ENCODE results near the gene FAXC. TPM values are rescaled to one million over a fixed set of nuclear protein-coding genes. Genes with fewer than 3 reads are reported as not detected.
"Not testable (repeated sequence)": the region's sequence is repeated elsewhere in the genome, so short reads cannot be mapped to it uniquely, and the experiment has no call there.

FAXC gene
- total and polyA plus RNA-seq, 3 experiments from 2014 or later = not detected

DNA sequence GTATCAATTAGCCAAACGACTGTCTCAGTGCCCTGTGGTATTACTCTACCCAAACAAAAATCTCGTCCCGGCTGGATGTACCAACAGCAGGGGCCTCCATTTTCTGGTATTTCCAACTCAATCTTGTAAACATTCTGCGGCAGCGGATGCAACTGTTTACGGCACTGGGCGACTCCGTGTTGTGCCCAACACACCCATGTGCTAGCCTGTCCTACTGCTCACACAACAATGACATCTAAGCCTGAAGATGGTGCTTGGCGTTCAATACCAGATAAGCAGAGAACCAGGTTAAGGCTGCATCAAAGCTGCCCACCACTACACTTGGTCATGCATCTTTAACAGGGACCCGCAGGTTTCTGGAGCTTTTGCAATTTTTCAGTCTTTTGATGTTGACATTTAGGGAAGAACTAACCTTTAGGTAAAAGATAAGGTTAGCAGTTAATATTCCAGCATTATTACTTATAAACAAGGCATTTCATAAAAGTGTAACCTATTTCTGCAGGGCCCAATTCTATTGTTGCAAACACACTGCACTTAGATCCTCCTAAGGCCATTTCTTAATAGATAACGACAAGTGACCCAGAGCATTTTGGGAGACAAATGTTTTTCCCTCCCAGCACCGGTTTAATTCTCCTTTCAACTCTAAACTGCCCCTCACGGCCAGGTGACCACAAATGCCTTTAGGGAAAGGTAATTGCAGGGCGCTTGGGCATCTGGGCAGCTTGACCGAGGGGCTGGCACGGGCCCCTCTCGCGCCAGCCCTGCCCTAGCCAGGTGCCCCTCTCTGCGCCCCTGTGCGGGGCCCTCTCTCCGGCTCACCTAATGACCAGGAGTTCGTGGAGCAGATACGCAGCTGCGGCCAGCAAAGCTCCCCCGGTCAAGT lies 945 bp downstream of the FAXC start:
- no peak overlapping the region for H3K4me3 ChIP-seq (ENCODE audit: low read length)
- no peaks in the 10 kb centered on the region for H3K9me3 ChIP-seq (ENCODE audit: low read length)
- Mint-ChIP-seq H3K4me3 (peak overlapping the region in 2 of 7 donors; percentile 23 to 29), H3K4me1 (peaks cover 0 to 7% (median 4%) of the 10 kb centered on the region in 3 donors), H3K27ac (no peak overlapping the region), H3K9me3 (no peaks in the 10 kb centered on the region), H3K27me3 (peaks cover 39 to 72% of the 10 kb centered on the region in 2 donors), H3K36me3 (peaks cover 0 to 1% (median 0%) of the 10 kb centered on the region in 3 donors)
- no peaks in the 10 kb centered on the region for H3K4me1 ChIP-seq (ENCODE audit: insufficient read depth, low read length)
- POLR2A ChIA-PET = no interaction called here
- no peak for DNase-seq
- no peak overlapping the region for H3K27ac ChIP-seq (ENCODE audit: low read depth, low read length)
- H3K36me3 ChIP-seq (ENCODE audit: insufficient read depth, low read length) = no peaks in the 10 kb centered on the region
- CTCF ChIA-PET = no interaction called here
- peaks cover 12% of the 10 kb centered on the region for H3K27me3 ChIP-seq (ENCODE audit: insufficient read depth, low read length, poor library complexity, severe bottlenecking)

DNA sequence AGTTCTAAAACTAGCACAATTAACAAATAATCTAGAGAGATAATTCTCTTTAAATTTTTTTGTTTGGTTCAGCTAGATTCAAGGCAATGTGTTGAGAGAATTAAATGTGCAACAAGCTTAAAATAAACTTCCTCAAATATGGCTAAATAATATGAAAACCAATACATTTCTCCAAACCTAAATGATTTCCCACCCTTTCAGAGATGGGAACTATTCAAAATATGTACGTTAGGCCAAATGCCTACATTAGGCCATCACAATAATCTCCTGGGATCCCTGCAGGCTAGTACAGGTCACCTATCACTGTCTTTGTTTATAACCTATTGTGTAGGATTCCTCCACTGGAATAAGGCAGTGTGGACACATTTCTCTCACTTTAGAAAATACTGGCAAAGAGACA lies 1.7 kb downstream of the FAXC start:
- DNase-seq = no peak
- no peak overlapping the region for H3K27ac ChIP-seq (ENCODE audit: low read depth, low read length)
- ChIA-PET POLR2A (no interaction called here), CTCF (interaction anchor here (1.2 kb wide), 1 partner anchor 17 kb away, joined by 5 read pairs; no protein-coding TSS in a partner anchor)
- H3K4me3 ChIP-seq (ENCODE audit: low read length) = no peak overlapping the region
- H3K4me3 Mint-ChIP-seq = no peak overlapping the region
- H3K36me3 ChIP-seq (ENCODE audit: insufficient read depth, low read length) = no peaks in the 10 kb centered on the region
- H3K4me1 Mint-ChIP-seq = peaks cover 0 to 7% (median 4%) of the 10 kb centered on the region in 3 donors
- H3K36me3 Mint-ChIP-seq = peaks cover 0 to 1% (median 0%) of the 10 kb centered on the region in 3 donors
- H3K27me3 Mint-ChIP-seq = peaks cover 38 to 71% of the 10 kb centered on the region in 2 donors
- no peaks in the 10 kb centered on the region for H3K9me3 Mint-ChIP-seq
- H3K9me3 ChIP-seq (ENCODE audit: low read length) = no peaks in the 10 kb centered on the region
- peaks cover 12% of the 10 kb centered on the region for H3K27me3 ChIP-seq (ENCODE audit: insufficient read depth, low read length, poor library complexity, severe bottlenecking)
- no peaks in the 10 kb centered on the region for H3K4me1 ChIP-seq (ENCODE audit: insufficient read depth, low read length)
- no peak overlapping the region for H3K27ac Mint-ChIP-seq

DNA sequence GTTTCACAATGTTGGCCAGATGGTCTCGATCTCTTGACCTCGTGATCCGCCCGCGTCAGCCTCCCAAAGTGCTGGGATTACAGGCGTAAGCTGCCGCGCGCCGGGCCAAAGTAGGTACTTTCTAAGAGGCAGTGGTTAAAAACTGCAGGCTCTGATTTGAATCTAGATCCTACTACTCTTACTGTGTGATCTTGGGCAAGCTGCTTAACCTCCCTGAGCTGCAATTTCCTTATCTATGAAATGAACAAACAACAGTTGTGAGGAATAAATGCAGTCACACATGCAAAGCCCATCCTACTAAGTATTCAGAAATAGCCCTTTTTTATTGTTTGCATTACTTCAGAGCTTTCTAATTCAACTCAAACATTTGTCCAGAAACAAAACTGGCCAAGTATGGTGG lies 2.9 kb downstream of the FAXC start:
- no peak for DNase-seq
- H3K27ac Mint-ChIP-seq = no peak overlapping the region
- no peaks in the 10 kb centered on the region for H3K36me3 ChIP-seq (ENCODE audit: insufficient read depth, low read length)
- H3K27me3 ChIP-seq (ENCODE audit: insufficient read depth, low read length, poor library complexity, severe bottlenecking) = peaks cover 12% of the 10 kb centered on the region
- no peaks in the 10 kb centered on the region for H3K9me3 ChIP-seq (ENCODE audit: low read length)
- POLR2A ChIA-PET = no interaction called here
- H3K27ac ChIP-seq (ENCODE audit: low read depth, low read length) = no peak overlapping the region
- H3K4me1 Mint-ChIP-seq = peaks cover 0 to 7% (median 4%) of the 10 kb centered on the region in 3 donors
- CTCF ChIA-PET = no interaction called here
- no peaks in the 10 kb centered on the region for H3K9me3 Mint-ChIP-seq
- H3K27me3 Mint-ChIP-seq = peaks cover 33 to 67% of the 10 kb centered on the region in 2 donors
- no peaks in the 10 kb centered on the region for H3K4me1 ChIP-seq (ENCODE audit: insufficient read depth, low read length)
- H3K4me3 Mint-ChIP-seq = no peak overlapping the region
- H3K36me3 Mint-ChIP-seq = peaks cover 0 to 1% (median 0%) of the 10 kb centered on the region in 3 donors
- H3K4me3 ChIP-seq (ENCODE audit: low read length) = no peak overlapping the region

DNA sequence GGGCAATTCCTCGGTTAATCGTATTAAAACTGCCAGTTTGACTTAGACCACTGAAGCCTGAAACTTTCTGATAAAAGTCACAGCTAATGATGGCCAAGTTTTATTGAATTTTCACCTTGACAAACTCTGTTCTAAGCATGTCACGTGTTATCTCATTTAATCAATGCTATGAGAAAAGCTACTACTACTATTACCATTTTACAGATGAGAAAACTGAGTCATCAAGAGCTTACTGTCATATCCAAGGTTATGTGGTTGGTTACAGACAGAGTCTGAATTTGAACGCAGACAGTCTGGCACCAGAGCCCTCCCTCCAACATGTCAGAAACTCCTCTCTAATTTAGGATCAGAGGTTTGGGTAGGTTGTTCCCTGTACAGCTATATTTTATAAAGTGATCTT lies 4.3 kb downstream of the FAXC start:
- Mint-ChIP-seq H3K36me3 (peaks cover 0 to 1% (median 0%) of the 10 kb centered on the region in 3 donors), H3K27me3 (peaks cover 23 to 53% of the 10 kb centered on the region in 2 donors), H3K9me3 (no peaks in the 10 kb centered on the region), H3K4me3 (no peak overlapping the region), H3K4me1 (peaks cover 0 to 6% (median 2%) of the 10 kb centered on the region in 3 donors), H3K27ac (no peak overlapping the region)
- Histone ChIP-seq H3K4me1 (ENCODE audit: insufficient read depth, low read length) (no peaks in the 10 kb centered on the region), H3K27me3 (ENCODE audit: insufficient read depth, low read length, poor library complexity, severe bottlenecking) (peaks cover 4% of the 10 kb centered on the region), H3K4me3 (ENCODE audit: low read length) (no peak overlapping the region), H3K36me3 (ENCODE audit: insufficient read depth, low read length) (no peaks in the 10 kb centered on the region), H3K9me3 (ENCODE audit: low read length) (no peaks in the 10 kb centered on the region), H3K27ac (ENCODE audit: low read depth, low read length) (no peak overlapping the region)
- ChIA-PET CTCF (interaction anchor here (0.9 kb wide), 1 partner anchor 15 kb away, joined by 4 read pairs; no protein-coding TSS in a partner anchor), POLR2A (no interaction called here)
- DNase-seq = no peak

DNA sequence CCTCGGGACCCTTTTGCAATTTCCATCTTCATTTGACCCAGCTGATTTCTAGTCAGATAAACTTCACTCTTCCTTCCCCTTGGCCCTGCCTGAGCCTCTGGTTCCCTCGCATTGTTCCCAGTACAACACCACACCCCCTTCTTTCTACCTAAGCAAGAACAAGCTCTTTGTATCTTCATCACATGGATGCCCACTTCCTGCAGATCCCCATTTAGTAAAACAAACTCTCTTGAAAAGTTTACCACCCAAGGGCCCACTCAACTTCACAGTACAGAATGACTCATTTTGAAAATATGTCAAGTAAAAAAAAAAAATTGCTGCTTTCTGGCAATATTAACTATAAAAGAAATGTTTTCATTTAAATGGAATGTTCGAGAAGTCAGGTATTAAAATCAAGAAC lies 5.2 kb downstream of the FAXC start:
- Mint-ChIP-seq H3K9me3 (no peaks in the 10 kb centered on the region), H3K27ac (no peak overlapping the region), H3K4me1 (peaks cover 0 to 3% (median 0%) of the 10 kb centered on the region in 3 donors), H3K36me3 (peaks cover 0 to 1% (median 0%) of the 10 kb centered on the region in 3 donors), H3K27me3 (peaks cover 25 to 55% of the 10 kb centered on the region in 2 donors), H3K4me3 (no peak overlapping the region)
- H3K9me3 ChIP-seq (ENCODE audit: low read length) = no peaks in the 10 kb centered on the region
- no peaks in the 10 kb centered on the region for H3K27me3 ChIP-seq (ENCODE audit: insufficient read depth, low read length, poor library complexity, severe bottlenecking)
- CTCF ChIA-PET = no interaction called here
- H3K4me3 ChIP-seq (ENCODE audit: low read length) = no peak overlapping the region
- no peaks in the 10 kb centered on the region for H3K36me3 ChIP-seq (ENCODE audit: insufficient read depth, low read length)
- no peak overlapping the region for H3K27ac ChIP-seq (ENCODE audit: low read depth, low read length)
- DNase-seq = no peak
- no peaks in the 10 kb centered on the region for H3K4me1 ChIP-seq (ENCODE audit: insufficient read depth, low read length)
- POLR2A ChIA-PET = no interaction called here

DNA sequence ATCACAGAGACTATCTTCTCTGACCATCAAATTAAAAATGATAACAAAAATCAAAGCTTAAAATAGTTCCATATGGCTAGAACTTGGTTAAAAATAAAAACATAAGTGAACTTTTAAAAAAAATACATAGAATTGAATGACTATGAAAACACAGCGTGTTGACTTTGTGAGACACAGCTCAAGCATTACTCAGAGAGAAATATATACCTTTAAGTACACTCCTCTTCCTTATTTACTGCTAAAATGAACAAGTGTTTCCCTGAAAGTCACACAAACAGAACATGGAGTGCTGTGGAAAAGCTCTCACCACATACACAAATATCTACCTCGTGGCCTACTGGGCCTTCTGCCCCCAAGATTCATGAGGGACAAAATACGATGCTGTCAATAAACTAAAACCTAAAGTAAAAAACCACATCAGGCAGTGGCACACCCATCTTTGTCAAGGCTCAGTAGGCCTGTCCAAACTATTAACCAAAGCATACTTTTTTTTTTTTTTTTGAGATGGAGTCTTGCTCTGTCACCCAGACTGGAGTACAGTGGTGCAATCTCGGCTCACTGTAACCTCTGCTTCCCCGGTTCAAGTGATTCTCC lies 7.5 kb downstream of the FAXC start:
- ChIA-PET POLR2A (no interaction called here), CTCF (interaction anchor here (2.5 kb wide), 1 partner anchor 11 kb away, joined by 5 read pairs; no protein-coding TSS in a partner anchor)
- H3K27ac ChIP-seq (ENCODE audit: low read depth, low read length) = no peak overlapping the region
- no peak overlapping the region for H3K4me3 ChIP-seq (ENCODE audit: low read length)
- H3K36me3 ChIP-seq (ENCODE audit: insufficient read depth, low read length) = no peaks in the 10 kb centered on the region
- Mint-ChIP-seq H3K4me1 (no peaks in the 10 kb centered on the region), H3K4me3 (no peak overlapping the region), H3K9me3 (no peaks in the 10 kb centered on the region), H3K36me3 (peaks cover 0 to 1% (median 0%) of the 10 kb centered on the region in 3 donors), H3K27ac (no peak overlapping the region), H3K27me3 (peaks cover 21 to 55% of the 10 kb centered on the region in 2 donors)
- no peaks in the 10 kb centered on the region for H3K27me3 ChIP-seq (ENCODE audit: insufficient read depth, low read length, poor library complexity, severe bottlenecking)
- no peaks in the 10 kb centered on the region for H3K9me3 ChIP-seq (ENCODE audit: low read length)
- DNase-seq = no peak
- no peaks in the 10 kb centered on the region for H3K4me1 ChIP-seq (ENCODE audit: insufficient read depth, low read length)

DNA sequence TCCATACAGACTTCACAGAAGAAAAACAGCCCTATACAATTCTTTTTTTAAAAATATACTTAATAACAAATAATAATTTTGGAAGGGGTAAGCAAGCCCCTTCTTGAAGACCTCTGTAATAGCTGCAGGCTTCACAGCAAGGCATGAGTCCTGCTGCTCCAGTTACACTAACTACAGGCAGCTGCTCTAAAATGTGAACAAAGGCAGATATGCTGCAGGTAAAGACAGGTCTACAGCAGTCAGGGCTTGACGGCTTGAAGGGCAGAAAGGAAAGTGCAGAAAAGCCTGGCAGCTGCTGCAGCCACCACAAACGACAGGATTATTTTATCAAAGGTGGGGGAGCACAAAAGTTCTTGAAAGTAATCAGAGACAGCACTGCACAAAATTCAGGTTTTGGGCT lies 11.3 kb downstream of the FAXC start:
- Mint-ChIP-seq H3K4me1 (no peaks in the 10 kb centered on the region), H3K36me3 (no peaks in the 10 kb centered on the region), H3K9me3 (no peaks in the 10 kb centered on the region), H3K4me3 (no peak overlapping the region), H3K27ac (no peak overlapping the region), H3K27me3 (peaks cover 7 to 48% of the 10 kb centered on the region in 2 donors)
- Histone ChIP-seq H3K27ac (ENCODE audit: low read depth, low read length) (no peak overlapping the region), H3K4me3 (ENCODE audit: low read length) (no peak overlapping the region), H3K36me3 (ENCODE audit: insufficient read depth, low read length) (no peaks in the 10 kb centered on the region), H3K4me1 (ENCODE audit: insufficient read depth, low read length) (no peaks in the 10 kb centered on the region), H3K9me3 (ENCODE audit: low read length) (no peaks in the 10 kb centered on the region), H3K27me3 (ENCODE audit: insufficient read depth, low read length, poor library complexity, severe bottlenecking) (no peaks in the 10 kb centered on the region)
- DNase-seq = no peak
- POLR2A ChIA-PET = no interaction called here
- CTCF ChIA-PET = interaction anchor here (1.7 kb wide), 1 partner anchor 14 kb away, joined by 5 read pairs; no protein-coding TSS in a partner anchor

DNA sequence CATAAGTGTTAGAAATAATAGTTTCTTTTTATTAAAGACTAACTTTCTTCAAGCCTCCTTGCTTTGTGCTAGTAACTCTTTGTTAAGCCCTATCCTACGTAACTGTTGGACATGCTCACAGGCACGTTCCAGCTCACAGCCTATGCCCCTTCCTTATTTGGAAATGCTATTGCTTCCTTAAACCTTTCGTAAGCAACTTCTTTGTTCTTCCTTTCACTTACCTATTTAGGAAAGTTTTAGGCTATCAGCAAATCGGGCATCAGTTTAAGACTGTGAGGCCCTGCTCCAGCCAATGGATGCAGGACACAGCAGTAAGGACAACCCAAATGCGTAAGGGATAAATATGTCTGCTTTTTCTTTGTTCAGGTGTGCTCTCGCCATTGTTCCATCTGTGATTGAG lies 14.2 kb downstream of the FAXC start:
- H3K27me3 ChIP-seq (ENCODE audit: insufficient read depth, low read length, poor library complexity, severe bottlenecking); H3K27ac Mint-ChIP-seq; H3K36me3 Mint-ChIP-seq; DNase-seq; H3K9me3 Mint-ChIP-seq; H3K4me1 ChIP-seq (ENCODE audit: insufficient read depth, low read length); H3K4me1 Mint-ChIP-seq; POLR2A ChIA-PET; H3K4me3 Mint-ChIP-seq; H3K4me3 ChIP-seq (ENCODE audit: low read length); H3K27ac ChIP-seq (ENCODE audit: low read depth, low read length); H3K36me3 ChIP-seq (ENCODE audit: insufficient read depth, low read length); H3K9me3 ChIP-seq (ENCODE audit: low read length): not testable (repeated sequence)
- peaks cover 7 to 48% of the 10 kb centered on the region in 2 donors for H3K27me3 Mint-ChIP-seq
- CTCF ChIA-PET = interaction anchor here (0.7 kb wide), 1 partner anchor 91 kb away, joined by 3 read pairs; no protein-coding TSS in a partner anchor

Data from CD8-positive, alpha-beta memory T cell (primary cell).